ENCODE data around the gene SSH2. TPM values are rescaled to one million over a fixed set of nuclear protein-coding genes. Genes with fewer than 3 reads are reported as not detected.

The SSH2 gene
- total and polyA plus RNA-seq, 2 of the 13 experiments (the other 11 are each of a cell fraction or from before 2014, with no cell fraction given), result 6.0 to 6.4 TPM

DNA sequence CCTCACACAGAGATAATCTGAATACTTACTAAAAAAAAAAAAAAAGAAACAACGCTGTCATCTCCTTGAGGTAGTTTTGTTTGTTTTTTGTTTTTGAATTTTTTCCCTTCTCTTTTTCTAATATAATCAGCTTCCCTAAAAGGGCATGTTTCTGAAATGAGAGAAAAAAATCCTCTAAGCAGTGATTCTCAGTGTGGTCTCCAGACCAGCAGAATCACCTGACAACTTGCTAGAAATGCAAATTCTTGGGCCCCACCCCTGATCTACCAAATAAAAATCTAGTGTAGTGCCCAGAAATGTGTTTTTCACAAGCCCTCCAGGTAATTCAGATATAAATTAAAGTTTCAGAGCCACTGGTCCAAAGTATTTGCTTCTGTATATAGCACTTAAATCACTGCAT is 65.4 kb downstream of the SSH2 start:
- no peak for DNase-seq (ENCODE audit: low spot score)
- Histone ChIP-seq H3K27ac (ENCODE audit: extremely low read length, insufficient read depth, low read length) (no peak overlapping the region), H3K9me3 (ENCODE audit: low read length) (no peaks in the 10 kb centered on the region), H3K4me3 (replicated peaks in 1 of 3; ENCODE audit: insufficient read depth in 1 of 3, low read depth in 2 of 3, low read length in 3 of 3) (no peak overlapping the region), H3K9ac (ENCODE audit: insufficient read depth, low read depth, low read length) (no peak overlapping the region), H3K27me3 (ENCODE audit: control insufficient read depth in 1 of 2, insufficient read depth in 2 of 2, low read length in 2 of 2) (no peaks in the 10 kb centered on the region), H2AFZ (ENCODE audit: low read length) (no peak overlapping the region), H4K20me1 (ENCODE audit: insufficient read depth, low read length) (no peaks in the 10 kb centered on the region), H3K4me1 (ENCODE audit: insufficient read depth, low read length) (peaks cover 10% of the 10 kb centered on the region; the same call in 1 of the 2 replicates), H3K36me3 (replicated peaks in 1 of 2; ENCODE audit: control insufficient read depth in 1 of 2, insufficient read depth in 2 of 2, low read length in 2 of 2) (no peaks in the 10 kb centered on the region), H3K4me2 (ENCODE audit: low read depth, low read length) (no peak overlapping the region), H3K79me2 (ENCODE audit: insufficient read depth, low read length) (no peaks in the 10 kb centered on the region)
- 100% methylated on average over 1 of the region's 1 CpG for WGBS (ENCODE audit: low lambda C conversion rate)
- intact Hi-C loops (cut with micrococcal nuclease; ENCODE audit: unreplicated experiment), result no loop called here
- BruUV-seq (replicated peaks), result no TSS peak
- ChIA-PET POLR2A (no interaction called here), CTCF (ENCODE audit: low intra/inter-chr PET ratio, low total read pairs) (no interaction called here)
- FAIRE-seq, result no peak
- TF ChIP-seq TAF1 (CRISPR knock-in tag; IDR thresholded peaks at IDR 0.05) (no peak), ELF1 (CRISPR knock-in tag; IDR thresholded peaks at IDR 0.05) (no peak), ARID4A (CRISPR knock-in tag; IDR thresholded peaks at IDR 0.05; ENCODE audit: borderline replicate concordance) (no peak), POGZ (CRISPR knock-in tag; IDR thresholded peaks at IDR 0.05) (no peak), MAZ (IDR thresholded peaks at IDR 0.05; ENCODE audit: borderline replicate concordance, low read depth, low read length) (no peak), MAZ (CRISPR knock-in tag; IDR thresholded peaks at IDR 0.05; ENCODE audit: low read depth) (no peak), ZNF382 (CRISPR knock-in tag; IDR thresholded peaks at IDR 0.05; ENCODE audit: borderline replicate concordance) (no peak), MYC (CRISPR knock-in tag; IDR thresholded peaks at IDR 0.05; ENCODE audit: borderline replicate concordance) (no peak), ATF3 (CRISPR knock-in tag; IDR thresholded peaks at IDR 0.05) (no peak), ZBTB38 (CRISPR knock-in tag; IDR thresholded peaks at IDR 0.05) (no peak), FOXJ3 (CRISPR knock-in tag; IDR thresholded peaks at IDR 0.05; ENCODE audit: borderline replicate concordance) (no peak), ZNF260 (CRISPR knock-in tag; IDR thresholded peaks at IDR 0.05; ENCODE audit: borderline replicate concordance, low read depth) (no peak)
- TF ChIP-seq, protein P1, sequence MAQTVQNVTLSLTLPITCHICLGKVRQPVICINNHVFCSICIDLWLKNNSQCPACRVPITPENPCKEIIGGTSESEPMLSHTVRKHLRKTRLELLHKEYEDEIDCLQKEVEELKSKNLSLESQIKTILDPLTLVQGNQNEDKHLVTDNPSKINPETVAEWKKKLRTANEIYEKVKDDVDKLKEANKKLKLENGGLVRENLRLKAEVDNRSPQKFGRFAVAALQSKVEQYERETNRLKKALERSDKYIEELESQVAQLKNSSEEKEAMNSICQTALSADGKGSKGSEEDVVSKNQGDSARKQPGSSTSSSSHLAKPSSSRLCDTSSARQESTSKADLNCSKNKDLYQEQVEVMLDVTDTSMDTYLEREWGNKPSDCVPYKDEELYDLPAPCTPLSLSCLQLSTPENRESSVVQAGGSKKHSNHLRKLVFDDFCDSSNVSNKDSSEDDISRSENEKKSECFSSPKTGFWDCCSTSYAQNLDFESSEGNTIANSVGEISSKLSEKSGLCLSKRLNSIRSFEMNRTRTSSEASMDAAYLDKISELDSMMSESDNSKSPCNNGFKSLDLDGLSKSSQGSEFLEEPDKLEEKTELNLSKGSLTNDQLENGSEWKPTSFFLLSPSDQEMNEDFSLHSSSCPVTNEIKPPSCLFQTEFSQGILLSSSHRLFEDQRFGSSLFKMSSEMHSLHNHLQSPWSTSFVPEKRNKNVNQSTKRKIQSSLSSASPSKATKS (CRISPR knock-in tag; IDR thresholded peaks at IDR 0.05), result no peak
- TF ChIP-seq, protein P2, sequence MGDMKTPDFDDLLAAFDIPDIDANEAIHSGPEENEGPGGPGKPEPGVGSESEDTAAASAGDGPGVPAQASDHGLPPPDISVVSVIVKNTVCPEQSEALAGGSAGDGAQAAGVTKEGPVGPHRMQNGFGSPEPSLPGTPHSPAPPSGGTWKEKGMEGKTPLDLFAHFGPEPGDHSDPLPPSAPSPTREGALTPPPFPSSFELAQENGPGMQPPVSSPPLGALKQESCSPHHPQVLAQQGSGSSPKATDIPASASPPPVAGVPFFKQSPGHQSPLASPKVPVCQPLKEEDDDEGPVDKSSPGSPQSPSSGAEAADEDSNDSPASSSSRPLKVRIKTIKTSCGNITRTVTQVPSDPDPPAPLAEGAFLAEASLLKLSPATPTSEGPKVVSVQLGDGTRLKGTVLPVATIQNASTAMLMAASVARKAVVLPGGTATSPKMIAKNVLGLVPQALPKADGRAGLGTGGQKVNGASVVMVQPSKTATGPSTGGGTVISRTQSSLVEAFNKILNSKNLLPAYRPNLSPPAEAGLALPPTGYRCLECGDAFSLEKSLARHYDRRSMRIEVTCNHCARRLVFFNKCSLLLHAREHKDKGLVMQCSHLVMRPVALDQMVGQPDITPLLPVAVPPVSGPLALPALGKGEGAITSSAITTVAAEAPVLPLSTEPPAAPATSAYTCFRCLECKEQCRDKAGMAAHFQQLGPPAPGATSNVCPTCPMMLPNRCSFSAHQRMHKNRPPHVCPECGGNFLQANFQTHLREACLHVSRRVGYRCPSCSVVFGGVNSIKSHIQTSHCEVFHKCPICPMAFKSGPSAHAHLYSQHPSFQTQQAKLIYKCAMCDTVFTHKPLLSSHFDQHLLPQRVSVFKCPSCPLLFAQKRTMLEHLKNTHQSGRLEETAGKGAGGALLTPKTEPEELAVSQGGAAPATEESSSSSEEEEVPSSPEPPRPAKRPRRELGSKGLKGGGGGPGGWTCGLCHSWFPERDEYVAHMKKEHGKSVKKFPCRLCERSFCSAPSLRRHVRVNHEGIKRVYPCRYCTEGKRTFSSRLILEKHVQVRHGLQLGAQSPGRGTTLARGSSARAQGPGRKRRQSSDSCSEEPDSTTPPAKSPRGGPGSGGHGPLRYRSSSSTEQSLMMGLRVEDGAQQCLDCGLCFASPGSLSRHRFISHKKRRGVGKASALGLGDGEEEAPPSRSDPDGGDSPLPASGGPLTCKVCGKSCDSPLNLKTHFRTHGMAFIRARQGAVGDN (CRISPR knock-in tag; IDR thresholded peaks at IDR 0.05), result no peak
- in situ Hi-C loops (cut with HindIII; ENCODE audit: extremely low pct_ligation_motif_present, low pct_unique_long_range_greater_than_20kb), result no loop called here
- no peak for ATAC-seq

Measured in HepG2 (cell line).